OCI-LY1 (cell line): ENCODE data around the gene PADI1.

Source experiments
- H2AFZ ChIP-seq: fragments of 200-600 bp; sonication (generic), shearing (Covaris generic); 2 replicates; pipeline ENCODE4 v1.6.0; 2014; ENCODE audit warnings: antibody characterized with exemption, mild to moderate bottlenecking, low read length
- H3F3A ChIP-seq: fragments of 200-600 bp; sonication (generic), shearing (Covaris generic); 2 replicates; pipeline ENCODE4 v1.6.0; 2014; ENCODE audit warnings: mild to moderate bottlenecking, antibody characterized with exemption, low read length, moderate library complexity; ENCODE audit not compliant: insufficient read depth
- H3K27ac ChIP-seq: fragments of 200-600 bp; sonication (generic); 2 replicates; pipeline ENCODE4 v1.5.1; 2014; ENCODE audit warnings: low read length, mixed run types, mild to moderate bottlenecking, low read depth; ENCODE audit not compliant: poor library complexity, severe bottlenecking
- H3K27me3 ChIP-seq: fragments of 200-600 bp; sonication (generic); 2 replicates; pipeline ENCODE4 v1.6.0; 2014; ENCODE audit warnings: antibody characterized with exemption, mild to moderate bottlenecking, low read length, moderate library complexity; ENCODE audit not compliant: insufficient read depth
- H3K36me3 ChIP-seq: fragments of 200-600 bp; sonication (generic); 2 replicates; pipeline ENCODE4 v1.6.1; 2014; ENCODE audit warnings: mild to moderate bottlenecking, antibody characterized with exemption, low read length, moderate library complexity, mixed read lengths; ENCODE audit not compliant: insufficient read depth
- H3K4me1 ChIP-seq: fragments of 200-600 bp; sonication (generic); 2 replicates; pipeline ENCODE4 v1.5.1; 2014; ENCODE audit warnings: mild to moderate bottlenecking, low read length, moderate library complexity; ENCODE audit not compliant: insufficient read depth, severe bottlenecking
- H3K4me2 ChIP-seq: fragments of 200-600 bp; sonication (generic), shearing (Covaris generic); 2 replicates; pipeline ENCODE4 v1.6.1; 2014; ENCODE audit warnings: low read length
- H3K4me3 ChIP-seq: fragments of 200-600 bp; sonication (generic); 2 replicates; pipeline ENCODE4 v1.5.1; 2014; ENCODE audit warnings: low read length, low read depth, mild to moderate bottlenecking, mixed read lengths; ENCODE audit not compliant: poor library complexity, severe bottlenecking
- H3K79me2 ChIP-seq: fragments of 200-600 bp; shearing (Covaris generic); 2 replicates; pipeline ENCODE4 v1.6.1; 2016; ENCODE audit warnings: mixed run types, low read length, mixed read lengths; ENCODE audit not compliant: insufficient read depth
- H3K9ac ChIP-seq: fragments of 200-600 bp; sonication (generic), shearing (Covaris generic); 2 replicates; pipeline ENCODE4 v1.6.1; 2014; ENCODE audit warnings: mild to moderate bottlenecking, low read length, mixed read lengths
- H3K9me2 ChIP-seq: fragments of 200-600 bp; sonication (generic), shearing (Covaris generic); 2 replicates; pipeline ENCODE4 v1.6.1; 2014; ENCODE audit warnings: low read depth, mild to moderate bottlenecking, low read length, mixed read lengths
- H3K9me3 ChIP-seq: fragments of 200-600 bp; shearing (Covaris generic); 2 replicates; pipeline ENCODE4 v1.6.1; 2014; ENCODE audit warnings: low read length, mixed read lengths
- H4K20me1 ChIP-seq: fragments of 200-600 bp; sonication (generic), shearing (Covaris generic); 2 replicates; pipeline ENCODE4 v1.6.0; 2016; ENCODE audit warnings: mild to moderate bottlenecking, low read length; ENCODE audit not compliant: insufficient read depth
- CTCF ChIP-seq: fragments of 200-600 bp; sonication (generic), shearing (Covaris generic); IDR thresholded peaks from 2 replicates; pipeline ENCODE4 v1.5.1; 2017; ENCODE audit warnings: mild to moderate bottlenecking, antibody characterized with exemption, low read length, moderate library complexity, mixed read lengths
- EZH2 ChIP-seq: fragments of 200-600 bp; sonication (generic), shearing (Covaris generic); IDR thresholded peaks from 2 replicates; pipeline ENCODE4 v1.8.0; 2017; ENCODE audit warnings: borderline replicate concordance, mixed run types, mild to moderate bottlenecking, antibody characterized with exemption, low read length, moderate library complexity, mixed read lengths

Gene PADI1

DNA sequence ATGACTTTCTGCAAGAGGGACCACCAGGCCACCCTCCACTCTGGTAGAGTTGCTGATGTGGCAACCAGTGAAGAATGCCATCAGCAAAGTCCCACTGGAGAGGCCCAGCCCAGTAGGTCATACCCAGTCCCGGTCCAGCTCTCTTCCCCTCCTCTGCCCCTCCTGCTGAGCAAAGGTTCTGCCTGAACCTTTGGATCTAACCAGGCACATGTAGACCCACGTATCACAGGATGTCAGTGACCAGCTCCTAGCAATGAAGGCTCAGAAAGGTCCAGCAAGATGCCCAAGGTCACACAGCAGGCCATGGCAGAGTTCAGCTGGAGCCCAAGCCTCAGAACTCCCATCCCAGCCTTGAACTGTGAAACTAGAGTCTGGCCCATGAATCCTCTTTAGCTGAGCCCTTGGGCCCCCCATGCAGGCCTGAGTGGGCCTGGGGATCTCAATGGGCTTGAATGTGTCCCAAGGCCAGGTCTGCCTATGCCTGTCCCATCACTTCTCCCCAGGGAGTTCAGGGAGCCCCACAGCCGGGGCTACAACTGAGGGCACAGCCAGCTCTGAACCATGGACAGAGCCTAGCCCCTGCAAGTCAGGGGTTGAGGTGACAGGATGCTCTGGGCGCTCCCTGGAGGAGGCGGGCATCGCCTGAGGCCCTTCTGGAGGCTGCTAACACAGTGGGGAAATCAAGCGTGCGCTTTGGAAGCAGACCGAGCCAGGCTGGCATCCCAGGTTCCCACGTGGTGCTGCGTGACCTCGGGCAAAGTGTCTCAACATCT is 21.4 kb upstream of the PADI1 start:
- H3K9me3 ChIP-seq: no peaks in the 10 kb centered on the region
- no peaks in the 10 kb centered on the region for H3K79me2 ChIP-seq
- no peak overlapping the region for H3K9ac ChIP-seq
- H3F3A ChIP-seq: no peaks in the 10 kb centered on the region
- no peak overlapping the region for H3K27ac ChIP-seq
- H4K20me1 ChIP-seq: no peaks in the 10 kb centered on the region
- H2AFZ ChIP-seq: no peak overlapping the region
- TF ChIP-seq CTCF: no peak
- no peak for TF ChIP-seq EZH2
- no peak overlapping the region for H3K4me3 ChIP-seq
- H3K4me2 ChIP-seq: no peak overlapping the region
- H3K4me1 ChIP-seq: no peaks in the 10 kb centered on the region
- no peaks in the 10 kb centered on the region; the same call in 1 of the 2 replicates for H3K36me3 ChIP-seq
- H3K27me3 ChIP-seq: no peaks in the 10 kb centered on the region; the same call in 1 of the 2 replicates
- H3K9me2 ChIP-seq: no peaks in the 10 kb centered on the region

DNA sequence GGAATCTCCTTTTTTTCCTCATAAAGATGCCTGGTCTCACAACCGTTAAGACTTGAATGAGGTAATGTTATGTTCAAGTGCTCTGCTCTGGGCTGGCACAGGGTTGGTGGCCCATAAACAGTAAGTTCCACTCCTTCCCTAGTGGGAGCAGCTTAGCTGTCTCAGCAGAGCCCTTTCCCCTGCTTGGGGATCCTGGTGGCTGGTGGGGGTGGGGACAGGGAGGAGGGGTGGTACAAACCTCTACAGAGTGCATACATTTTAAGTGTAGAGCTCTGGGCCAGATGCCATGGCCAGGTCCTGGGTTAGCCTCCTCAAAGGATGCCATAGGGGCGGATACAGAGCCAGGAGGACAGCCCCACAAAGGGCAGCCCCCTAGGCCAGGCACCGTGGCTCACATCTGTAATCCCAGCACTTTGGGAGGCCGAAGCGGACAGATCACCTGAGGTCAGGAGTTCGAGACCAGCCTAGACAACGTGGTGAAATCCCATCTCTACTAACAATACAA is 20.7 kb upstream of the PADI1 start:
- no peak overlapping the region for H3K4me2 ChIP-seq
- H4K20me1 ChIP-seq: no peaks in the 10 kb centered on the region
- no peaks in the 10 kb centered on the region for H3K9me3 ChIP-seq
- no peaks in the 10 kb centered on the region for H3K9me2 ChIP-seq
- no peaks in the 10 kb centered on the region for H3K79me2 ChIP-seq
- no peak for TF ChIP-seq EZH2
- TF ChIP-seq CTCF: no peak
- H3K27me3 ChIP-seq: no peaks in the 10 kb centered on the region; the same call in 1 of the 2 replicates
- no peaks in the 10 kb centered on the region for H3K4me1 ChIP-seq
- no peak overlapping the region for H3K9ac ChIP-seq
- no peak overlapping the region for H2AFZ ChIP-seq
- H3F3A ChIP-seq: no peaks in the 10 kb centered on the region
- no peaks in the 10 kb centered on the region; the same call in 1 of the 2 replicates for H3K36me3 ChIP-seq
- H3K4me3 ChIP-seq: no peak overlapping the region
- H3K27ac ChIP-seq: no peak overlapping the region

- no peaks in the 10 kb centered on the region for H3K9me3 ChIP-seq
- H3K9me2 ChIP-seq: no peaks in the 10 kb centered on the region
- no peak for TF ChIP-seq CTCF
- no peak for TF ChIP-seq EZH2
- H4K20me1 ChIP-seq: no peaks in the 10 kb centered on the region
- no peaks in the 10 kb centered on the region for H3F3A ChIP-seq
- no peak overlapping the region for H3K27ac ChIP-seq
- H3K79me2 ChIP-seq: no peaks in the 10 kb centered on the region
- no peak overlapping the region for H2AFZ ChIP-seq
- no peaks in the 10 kb centered on the region; the same call in 1 of the 2 replicates for H3K27me3 ChIP-seq
- H3K36me3 ChIP-seq: no peaks in the 10 kb centered on the region; the same call in 1 of the 2 replicates
- H3K4me3 ChIP-seq: no peak overlapping the region
- H3K9ac ChIP-seq: no peak overlapping the region
- no peaks in the 10 kb centered on the region for H3K4me1 ChIP-seq
- H3K4me2 ChIP-seq: no peak overlapping the region
Observed at GRCh38 chr1:17184822-17185484, 20.0 kb upstream of the PADI1 start.
